D341Med (cell line): ENCODE results near the gene XPO1.
"Not testable (repeated sequence)": the region's sequence is repeated elsewhere in the genome, so short reads cannot be mapped to it uniquely, and the experiment has no call there.

Experiments
- DNase-seq: peaks from one replicate; pipeline ENCODE4 v3.0.0; 2012; ENCODE audit warnings: low spot score

XPO1 gene, protein sequence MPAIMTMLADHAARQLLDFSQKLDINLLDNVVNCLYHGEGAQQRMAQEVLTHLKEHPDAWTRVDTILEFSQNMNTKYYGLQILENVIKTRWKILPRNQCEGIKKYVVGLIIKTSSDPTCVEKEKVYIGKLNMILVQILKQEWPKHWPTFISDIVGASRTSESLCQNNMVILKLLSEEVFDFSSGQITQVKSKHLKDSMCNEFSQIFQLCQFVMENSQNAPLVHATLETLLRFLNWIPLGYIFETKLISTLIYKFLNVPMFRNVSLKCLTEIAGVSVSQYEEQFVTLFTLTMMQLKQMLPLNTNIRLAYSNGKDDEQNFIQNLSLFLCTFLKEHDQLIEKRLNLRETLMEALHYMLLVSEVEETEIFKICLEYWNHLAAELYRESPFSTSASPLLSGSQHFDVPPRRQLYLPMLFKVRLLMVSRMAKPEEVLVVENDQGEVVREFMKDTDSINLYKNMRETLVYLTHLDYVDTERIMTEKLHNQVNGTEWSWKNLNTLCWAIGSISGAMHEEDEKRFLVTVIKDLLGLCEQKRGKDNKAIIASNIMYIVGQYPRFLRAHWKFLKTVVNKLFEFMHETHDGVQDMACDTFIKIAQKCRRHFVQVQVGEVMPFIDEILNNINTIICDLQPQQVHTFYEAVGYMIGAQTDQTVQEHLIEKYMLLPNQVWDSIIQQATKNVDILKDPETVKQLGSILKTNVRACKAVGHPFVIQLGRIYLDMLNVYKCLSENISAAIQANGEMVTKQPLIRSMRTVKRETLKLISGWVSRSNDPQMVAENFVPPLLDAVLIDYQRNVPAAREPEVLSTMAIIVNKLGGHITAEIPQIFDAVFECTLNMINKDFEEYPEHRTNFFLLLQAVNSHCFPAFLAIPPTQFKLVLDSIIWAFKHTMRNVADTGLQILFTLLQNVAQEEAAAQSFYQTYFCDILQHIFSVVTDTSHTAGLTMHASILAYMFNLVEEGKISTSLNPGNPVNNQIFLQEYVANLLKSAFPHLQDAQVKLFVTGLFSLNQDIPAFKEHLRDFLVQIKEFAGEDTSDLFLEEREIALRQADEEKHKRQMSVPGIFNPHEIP (N-terminal part only)

DNA sequence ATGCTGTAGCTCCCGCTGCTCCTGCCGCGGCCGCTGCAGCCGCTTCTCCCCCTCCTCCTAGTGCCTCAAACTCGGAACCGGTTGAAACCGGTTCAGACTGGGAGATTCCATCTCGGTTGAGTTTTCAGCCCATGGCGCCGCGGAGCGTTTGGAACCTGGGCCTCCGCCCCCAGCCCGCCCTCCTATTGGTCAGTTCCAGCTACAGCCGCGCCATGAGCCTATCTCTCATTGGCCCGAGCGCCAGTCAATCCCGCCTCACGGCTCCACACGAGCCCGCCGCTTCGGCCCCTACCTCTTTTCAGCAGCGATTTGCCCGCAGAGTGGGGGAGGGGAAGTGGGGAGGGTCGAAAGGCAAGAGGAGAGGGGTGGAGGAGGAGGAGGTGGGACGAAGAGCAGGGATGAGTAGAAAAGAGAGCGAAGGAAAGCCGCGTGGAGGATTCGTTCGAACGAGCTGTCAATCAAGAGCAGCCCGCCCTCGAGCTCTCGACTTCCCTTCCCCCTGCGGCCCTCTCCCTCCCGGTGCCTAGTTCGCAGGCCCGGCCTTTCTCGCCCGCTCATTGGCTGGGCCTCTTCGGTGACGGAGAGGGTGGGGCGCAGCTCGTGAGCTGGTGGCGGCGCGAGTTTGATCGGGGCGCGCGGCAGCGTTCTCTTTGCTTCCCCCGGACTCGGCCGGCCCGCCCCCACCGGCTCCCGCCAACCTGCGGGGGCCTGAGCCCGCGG, at the start of gene XPO1:
Gene XPO1 (minus strand): TSS at position 157 of the 720 bp plus-strand sequence. CDS start 4,459 bp downstream, outside the sequence.
- DNase-seq = peak; percentile 96

DNA sequence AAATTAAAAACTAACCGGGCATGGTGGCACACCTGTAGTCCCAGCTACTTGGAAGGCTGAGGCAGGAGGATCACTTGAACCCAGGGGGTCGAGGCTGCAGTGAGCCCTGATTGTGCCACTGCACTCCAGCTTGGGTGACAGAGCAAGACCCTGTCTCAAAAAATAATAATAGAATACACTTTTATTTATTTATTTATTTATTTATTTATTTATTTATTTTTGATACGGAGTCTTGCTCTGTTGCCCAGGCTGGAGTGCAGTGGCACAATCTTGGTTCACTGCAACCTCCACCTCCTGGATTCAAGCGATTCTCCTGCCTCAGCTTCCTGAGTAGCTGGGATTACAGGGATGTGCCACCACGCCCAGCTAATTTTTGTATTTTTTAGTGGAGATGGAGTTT, 48.8 kb upstream of the XPO1 start:
- DNase-seq = not testable (repeated sequence)

DNA sequence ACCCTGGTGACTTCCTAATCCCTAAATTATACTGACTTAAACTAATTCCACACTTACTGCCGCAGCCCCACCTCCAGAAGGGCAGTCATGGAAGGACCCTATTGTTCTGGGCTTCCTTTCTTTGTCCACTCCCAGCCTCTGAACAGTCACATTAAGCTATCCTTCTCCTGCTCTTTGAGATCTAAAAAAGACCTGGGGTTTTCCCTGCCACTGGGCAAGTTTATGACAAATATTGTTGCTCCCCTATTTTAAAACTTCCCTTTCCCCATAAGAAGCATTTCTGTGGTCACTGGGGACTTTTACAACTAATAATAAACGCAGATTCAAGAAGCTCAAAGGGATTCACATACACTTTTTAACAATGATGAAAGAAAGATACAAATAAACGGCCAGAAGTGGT, 47.2 kb upstream of the XPO1 start:
- no peak for DNase-seq

DNA sequence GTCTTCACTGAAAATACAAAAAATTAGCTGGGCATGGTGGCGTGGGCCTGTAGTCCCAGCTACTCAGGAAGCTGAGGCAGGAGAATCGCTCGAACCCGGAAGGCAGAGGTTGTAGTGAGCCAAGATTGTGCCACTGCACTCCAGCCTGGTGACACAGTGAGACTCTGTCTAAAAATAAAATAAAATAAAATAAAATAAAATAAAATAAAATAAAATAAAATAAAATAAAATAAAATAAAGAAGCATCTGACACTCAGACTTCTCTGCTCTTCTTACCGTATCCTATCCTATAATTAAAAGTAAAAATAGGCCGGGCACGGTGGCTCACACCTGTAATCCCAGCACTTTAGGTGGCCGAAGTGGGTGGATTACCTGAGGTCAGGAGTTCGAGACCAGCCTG, 46.2 kb upstream of the XPO1 start:
- not testable (repeated sequence) for DNase-seq

DNA sequence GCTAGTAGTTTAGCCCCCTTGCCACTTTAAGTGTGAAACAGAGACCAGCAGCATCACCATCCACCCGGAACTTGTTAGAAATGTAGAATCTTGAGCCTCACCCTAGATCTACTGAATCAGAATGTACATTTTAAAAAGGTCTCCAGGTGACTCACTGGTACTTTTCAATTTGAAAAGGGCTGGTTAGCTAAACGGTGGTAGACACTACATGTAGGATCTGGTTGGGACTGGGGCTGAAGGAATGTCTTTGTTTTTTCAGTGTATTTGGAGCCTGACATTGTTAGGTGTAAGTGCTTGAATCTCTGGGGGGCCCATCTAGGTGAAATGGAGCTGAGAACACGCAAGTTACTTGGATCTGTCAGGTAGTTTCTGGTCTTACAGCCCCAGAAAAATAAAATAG, 44.0 kb upstream of the XPO1 start:
- DNase-seq = no peak

DNA sequence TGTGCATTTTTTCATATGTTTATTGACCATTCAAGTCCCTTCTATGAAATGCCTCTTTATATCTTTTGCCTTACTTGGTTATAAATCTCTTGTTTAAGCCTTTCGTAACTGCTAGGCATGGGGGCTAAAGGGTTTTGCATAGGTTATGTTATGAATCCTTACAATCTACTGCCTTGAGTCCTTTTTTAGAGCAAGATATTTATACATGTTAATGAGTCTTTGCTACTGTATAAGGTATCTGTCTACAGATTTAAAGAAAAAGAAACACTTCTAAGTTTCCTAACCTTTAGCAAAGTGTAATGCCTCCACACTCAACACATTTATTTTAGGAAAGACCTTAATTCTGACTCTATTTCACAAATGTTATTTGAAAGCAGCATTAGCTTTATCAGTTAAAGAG, 43.6 kb upstream of the XPO1 start:
- DNase-seq = no peak

DNA sequence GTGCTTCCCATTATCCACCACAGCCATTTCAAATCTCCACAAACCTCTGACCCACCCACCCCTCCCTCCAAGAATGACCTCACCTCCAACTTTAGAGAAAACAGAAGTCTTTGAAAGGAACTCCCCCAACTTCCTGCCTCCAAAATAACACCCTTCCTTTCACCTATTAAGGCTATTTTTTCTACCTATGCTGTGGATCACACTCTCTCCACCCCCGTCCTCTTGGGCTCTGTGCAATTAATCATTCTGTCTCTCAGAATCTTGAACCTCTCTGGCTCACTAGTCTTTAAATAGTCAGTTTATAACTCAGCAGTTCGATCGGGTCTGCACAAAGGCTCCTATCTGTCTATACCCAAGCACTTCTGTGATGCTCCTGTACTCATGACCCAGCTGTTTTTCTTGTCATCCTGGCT, 37.3 kb upstream of the XPO1 start:
- DNase-seq = no peak

DNA sequence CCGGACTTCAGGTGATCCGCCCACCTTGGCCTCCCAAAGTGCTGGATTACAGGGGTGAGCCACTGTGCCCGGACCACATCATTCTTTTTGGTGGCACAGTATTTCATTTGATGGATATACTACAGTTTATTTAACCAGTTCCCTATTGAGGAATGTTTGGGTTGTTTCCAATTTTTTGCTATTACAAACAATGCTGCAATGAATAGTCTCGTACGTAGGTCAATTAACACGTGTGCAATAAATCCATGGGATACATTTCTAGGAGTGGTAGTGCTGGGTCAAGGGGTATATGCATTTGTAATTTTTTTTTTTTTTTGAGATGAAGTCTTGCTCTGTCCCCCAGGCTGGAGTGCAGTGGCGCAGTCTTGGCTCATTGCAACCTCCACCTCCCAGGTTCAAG, 28.4 kb upstream of the XPO1 start:
- DNase-seq = no peak

DNA sequence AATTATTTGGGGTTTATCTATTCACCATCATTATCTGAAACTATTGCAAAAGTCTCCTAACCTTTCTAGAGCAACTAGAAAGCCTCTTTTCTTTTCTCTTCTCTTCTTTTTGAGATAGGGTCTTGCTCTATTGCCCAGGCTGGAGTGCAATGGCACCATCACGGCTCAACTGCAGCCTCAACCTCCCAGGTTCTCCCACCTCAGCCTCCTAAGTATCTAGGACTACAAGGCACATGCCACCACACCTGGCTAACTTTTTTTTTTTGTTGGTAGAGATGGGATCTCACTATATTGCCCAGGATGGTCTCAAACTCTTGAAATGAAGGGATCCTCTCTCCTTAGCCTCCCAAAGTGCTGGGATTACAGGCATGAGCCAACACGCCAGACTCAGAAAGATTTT, 24.5 kb upstream of the XPO1 start:
- no peak for DNase-seq

DNA sequence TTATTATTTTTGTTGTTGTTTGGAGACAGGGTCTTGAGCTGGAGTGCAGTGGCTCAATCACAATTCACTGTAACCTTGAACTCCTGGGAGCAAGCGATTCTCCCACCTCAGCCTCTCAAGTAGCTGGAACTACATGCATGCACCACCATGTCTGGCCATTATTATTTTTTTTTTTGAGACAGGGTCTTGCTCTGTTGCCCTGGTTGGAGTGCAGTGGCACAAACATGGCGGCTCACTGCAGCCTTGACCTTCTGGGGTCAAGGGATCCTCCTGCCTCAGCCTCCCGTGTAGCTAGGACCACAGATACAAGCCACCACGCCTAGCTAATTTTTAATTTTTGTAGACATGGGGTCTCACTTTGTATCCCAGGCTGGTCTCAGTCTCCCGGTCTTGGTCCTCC, 20.0 kb upstream of the XPO1 start:
- DNase-seq = no peak

DNA sequence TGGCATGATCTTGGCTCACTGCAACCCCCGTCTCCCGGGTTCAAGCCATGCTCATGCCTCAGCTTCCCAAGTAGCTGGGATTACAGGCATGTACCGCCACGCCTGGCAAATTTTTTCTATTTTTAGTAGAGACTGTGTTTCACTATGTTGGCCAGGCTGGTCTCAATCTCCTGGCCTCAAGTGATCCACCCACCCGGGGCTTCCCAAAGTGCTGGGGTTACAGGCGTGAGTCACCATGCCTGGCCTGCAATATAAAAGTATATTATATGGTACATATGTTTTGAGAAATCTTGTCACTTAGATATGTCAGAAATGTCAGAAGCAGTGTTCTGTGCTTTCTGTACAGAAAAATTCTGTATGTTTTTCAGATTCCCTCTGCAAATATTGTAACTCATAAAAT, 19.2 kb upstream of the XPO1 start:
- no peak for DNase-seq

DNA sequence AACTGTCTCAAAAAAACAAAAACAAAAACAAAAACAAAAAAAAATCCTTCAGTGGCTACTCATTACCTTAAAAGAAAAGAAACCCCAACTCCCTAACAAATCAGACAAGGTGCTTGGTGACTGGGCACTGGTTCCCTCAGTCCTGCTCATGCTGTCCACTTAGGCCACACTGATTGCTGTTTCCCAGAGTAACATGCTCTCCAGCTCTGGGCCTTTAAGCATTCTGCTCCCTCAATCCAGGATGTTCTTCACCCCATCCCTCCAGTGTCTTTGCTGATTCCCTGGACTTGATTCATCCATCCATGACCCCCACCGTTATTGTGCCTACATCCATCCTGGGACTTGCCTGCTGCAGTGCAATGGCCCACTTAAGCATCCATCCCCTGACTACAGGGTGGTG, 16.4 kb upstream of the XPO1 start:
- DNase-seq = no peak

DNA sequence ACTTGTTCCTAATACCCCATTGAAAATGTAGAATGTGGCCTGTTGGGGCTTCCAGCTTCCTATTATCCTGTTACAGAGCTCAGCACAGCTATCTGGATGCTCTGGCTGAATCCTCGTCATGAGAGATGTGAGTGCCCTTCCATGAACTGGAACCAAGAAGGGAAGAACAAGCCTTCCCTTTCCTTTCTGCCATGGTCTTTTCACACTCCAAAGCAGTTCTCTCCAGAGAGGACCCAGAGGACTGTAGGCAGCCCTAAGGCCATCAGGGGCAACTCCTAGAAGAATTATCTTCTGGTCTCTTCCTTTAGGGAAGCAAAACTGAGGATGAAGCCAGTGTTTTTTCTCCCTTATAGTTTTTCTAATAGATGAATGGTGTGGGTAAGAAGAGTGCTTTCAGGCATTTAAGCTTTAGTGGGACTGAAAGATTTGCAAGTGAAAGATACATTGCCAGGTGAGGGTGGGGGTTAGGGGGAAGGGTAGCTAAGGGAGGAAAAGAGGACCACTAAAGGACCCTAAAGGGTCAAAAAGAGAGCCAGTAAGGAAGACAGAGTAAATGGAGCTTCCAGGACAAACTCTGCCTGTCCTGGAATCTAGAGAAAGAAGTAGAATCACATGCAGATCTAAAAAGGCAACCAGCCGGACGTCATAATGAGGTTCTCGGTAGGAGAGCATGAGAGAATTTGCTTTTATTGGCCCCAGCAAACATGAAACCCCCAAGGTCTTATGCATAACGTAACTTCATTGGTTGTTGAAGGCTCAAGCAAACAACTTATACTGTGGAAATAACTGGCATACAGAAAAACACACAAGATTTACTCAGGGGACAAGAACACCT, 12.4 kb upstream of the XPO1 start:
- no peak for DNase-seq

DNA sequence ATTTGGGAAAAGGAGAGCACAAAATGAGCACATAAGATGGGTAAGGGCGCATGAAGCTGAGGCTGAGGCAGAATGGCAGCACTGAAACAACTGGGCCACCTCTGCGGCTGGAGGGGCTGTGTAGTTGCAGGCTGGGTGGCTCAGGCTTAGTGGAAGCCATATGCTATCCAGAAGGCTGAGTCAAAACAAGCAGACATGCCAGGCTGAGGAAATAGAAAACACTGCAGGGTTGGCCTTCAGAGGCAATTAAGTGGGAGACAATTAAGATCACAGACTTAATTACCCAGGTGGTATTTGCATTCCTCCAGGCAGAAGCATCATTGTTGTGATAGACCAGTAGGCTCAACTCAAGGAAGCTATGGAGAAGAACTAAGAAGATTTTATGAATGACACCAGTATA, 11.4 kb upstream of the XPO1 start:
- peak; percentile 64 for DNase-seq

DNA sequence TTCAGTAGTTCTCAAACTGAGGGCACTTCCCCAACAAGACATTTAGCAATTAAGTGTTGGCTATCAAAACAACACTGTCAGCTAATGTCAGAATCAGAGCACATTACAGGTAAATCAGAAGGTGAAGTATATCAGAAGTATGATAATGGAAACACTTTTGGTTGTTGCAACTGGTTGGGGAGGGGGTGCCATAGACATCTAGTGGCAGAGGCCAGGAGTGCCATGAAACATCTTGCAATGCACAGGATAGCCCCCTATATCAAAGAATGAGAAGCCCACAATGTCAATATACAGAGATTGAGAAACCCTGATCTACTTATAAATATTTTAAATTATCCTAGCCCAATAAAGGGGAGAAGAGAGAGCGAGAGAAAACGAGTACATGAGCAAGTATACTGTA, 4.9 kb upstream of the XPO1 start:
- no peak for DNase-seq

DNA sequence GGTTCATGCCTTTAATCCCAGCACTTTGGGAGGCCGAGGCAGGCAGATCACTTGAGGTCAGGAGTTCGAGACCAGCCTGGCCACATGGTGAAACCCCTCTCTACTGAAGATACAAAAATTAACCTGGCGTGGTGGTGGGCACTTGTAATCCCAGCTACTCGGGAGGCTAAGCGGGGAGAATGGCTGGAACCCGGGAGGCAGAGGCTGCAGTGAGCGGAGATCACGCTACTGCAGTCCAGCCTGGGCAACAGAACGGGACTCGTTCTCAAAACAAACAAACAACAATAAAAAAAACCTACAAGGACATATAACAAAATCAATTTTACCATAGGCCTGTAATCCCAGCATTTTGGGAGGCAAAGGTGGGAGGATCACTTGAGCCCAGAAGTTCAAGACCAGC, 2.0 kb upstream of the XPO1 start:
- not testable (repeated sequence) for DNase-seq

DNA sequence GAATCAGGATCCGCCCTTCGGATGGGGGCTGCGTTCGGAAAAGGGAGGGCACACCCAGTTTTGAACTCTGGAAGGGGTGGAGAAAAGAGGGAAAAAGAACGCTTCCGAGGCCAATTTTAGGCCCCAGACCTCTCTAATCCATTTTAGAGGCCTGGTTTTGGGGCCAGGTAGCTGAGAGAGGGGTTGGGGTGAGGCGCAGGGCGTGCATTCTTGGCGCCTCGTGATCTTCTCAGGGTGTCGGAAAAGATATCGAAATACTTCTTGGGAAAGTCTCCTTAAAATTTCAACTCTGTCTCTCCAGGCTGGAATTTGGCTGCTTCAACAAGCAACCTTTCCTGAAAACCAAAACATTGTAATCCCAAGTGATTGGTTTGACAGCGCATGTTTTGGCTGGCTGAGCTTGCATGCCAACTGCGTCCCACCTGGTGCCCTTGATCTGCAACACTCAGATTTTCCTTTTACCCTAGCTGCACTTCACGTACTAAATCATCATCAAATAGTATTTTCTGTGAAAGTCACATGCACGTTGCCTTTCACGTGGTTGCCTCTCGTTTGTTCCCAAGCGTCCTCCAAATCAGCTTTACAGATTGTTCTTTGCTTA, 864 bp upstream of the XPO1 start:
- DNase-seq = peak; percentile 37

DNA sequence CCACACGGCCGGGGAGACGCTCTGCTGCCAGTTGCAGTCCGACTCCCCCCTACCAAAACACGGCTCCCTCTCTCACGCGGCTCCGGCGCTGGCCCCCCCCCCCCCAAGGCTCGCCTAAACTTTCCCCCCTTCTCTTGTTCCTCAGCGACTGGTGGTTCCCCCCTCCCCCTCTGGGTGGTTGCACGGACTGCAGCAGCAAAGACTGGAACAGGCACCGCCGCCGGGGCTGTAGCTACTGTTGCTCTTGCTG, 281 bp downstream of the XPO1 start:
- DNase-seq = no peak

DNA sequence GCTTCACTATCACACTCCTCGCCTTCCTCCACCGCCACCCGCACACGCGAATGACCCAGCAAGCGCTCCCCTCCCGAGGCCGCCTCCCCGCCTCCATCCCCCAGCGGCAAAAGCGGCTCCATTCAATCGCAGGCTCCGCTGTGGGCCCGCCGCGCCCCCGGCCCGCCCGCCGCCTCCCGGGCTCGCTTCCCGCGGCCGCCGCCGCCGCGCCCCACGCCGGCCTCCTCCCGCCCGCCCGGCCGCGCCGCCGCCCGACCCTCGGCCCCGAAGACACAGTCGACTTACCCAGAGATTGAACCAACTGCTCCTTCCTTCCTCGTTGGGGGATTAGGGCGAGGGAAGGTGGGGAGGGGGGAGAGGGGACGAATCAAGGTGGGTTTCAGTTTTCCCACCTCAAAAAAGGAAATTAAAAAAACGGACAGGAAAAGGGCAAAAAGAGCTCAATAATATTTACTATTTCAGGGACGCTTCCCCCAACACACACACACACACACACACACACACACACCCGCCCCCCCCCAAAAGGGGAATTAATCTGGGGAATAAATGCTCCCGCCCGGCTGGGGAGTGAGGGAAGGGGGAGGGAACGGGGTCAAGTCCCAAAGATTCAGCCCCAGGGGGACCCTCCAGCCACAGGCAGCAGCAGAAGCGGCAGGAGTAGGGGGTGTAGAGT, 743 bp downstream of the XPO1 start:
- peak; percentile 30 for DNase-seq

DNA sequence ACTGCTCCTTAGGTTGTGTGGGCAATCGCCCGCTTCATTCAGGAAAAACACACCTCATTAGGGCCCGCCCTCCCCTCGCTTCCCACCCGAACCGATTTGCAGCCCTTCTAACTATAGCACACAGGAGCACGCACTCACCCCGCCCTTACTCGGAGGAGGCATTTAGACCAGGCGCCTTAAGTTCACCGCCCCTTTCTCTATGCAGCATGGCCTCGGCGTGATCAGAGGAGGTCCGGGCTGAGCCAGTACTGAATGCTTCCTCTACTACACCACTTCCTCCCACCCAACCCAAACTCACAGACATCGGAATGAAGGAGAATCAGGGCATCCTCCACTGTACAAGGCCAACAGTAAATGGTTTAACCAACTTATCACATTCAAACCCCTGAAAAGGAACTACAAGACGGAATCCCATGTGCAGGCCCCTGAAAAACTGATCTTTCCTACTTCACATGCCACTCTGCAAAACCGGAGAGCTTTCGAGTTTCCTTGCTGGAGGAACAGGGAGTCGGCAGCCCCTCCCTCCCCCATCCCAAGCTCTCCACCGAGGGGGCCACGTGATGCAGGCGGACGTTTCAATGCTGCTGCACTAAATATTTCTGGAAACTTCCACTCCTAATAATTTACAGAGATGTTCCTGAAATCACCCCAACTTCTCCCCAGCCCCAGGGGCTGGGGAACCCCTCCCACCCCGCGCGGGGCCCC, 1.4 kb downstream of the XPO1 start:
- peak; percentile 71 for DNase-seq
